Loucy (cell line): ENCODE results near the gene KIFC3.
A peak's percentile ranks its signal among the peaks of the same experiment; 100 is the strongest.
"Not testable (repeated sequence)": the region's sequence is repeated elsewhere in the genome, so short reads cannot be mapped to it uniquely, and the experiment has no call there.

ENCODE experiments used
- H2AFZ ChIP-seq: fragments of 200-600 bp; sonication (generic); 2 replicates; pipeline ENCODE4 v1.6.0; 2016; ENCODE audit warnings: antibody characterized with exemption, mild to moderate bottlenecking, low read length, moderate library complexity
- H3F3A ChIP-seq: fragments of 200-600 bp; 2 replicates; pipeline ENCODE4 v1.6.0; 2016; ENCODE audit warnings: antibody characterized with exemption, low read depth, mild to moderate bottlenecking
- H3K27me3 ChIP-seq: fragments of 200-600 bp; sonication (generic); 2 replicates; pipeline ENCODE4 v1.6.1; 2014; ENCODE audit warnings: low read length, mild to moderate bottlenecking; ENCODE audit not compliant: insufficient read depth, poor library complexity, severe bottlenecking
- H3K36me3 ChIP-seq: fragments of 200-600 bp; sonication (generic); 2 replicates; pipeline ENCODE4 v1.6.1; 2016; ENCODE audit warnings: low read length; ENCODE audit not compliant: insufficient read depth
- H3K4me1 ChIP-seq: fragments of 200-600 bp; sonication (generic); 2 replicates; pipeline ENCODE4 v1.5.1; 2014; ENCODE audit warnings: low read length, mild to moderate bottlenecking; ENCODE audit not compliant: insufficient read depth, poor library complexity, severe bottlenecking
- H3K4me2 ChIP-seq: fragments of 200-600 bp; sonication (generic); 2 replicates; pipeline ENCODE4 v1.6.0; 2014; ENCODE audit warnings: antibody characterized with exemption, low read length, low read depth, mild to moderate bottlenecking; ENCODE audit not compliant: poor library complexity, severe bottlenecking
- H3K4me3 ChIP-seq: fragments of 200-600 bp; sonication (generic); 2 replicates; pipeline ENCODE4 v1.5.1; 2014; ENCODE audit warnings: low read length, mild to moderate bottlenecking, mixed read lengths; ENCODE audit not compliant: poor library complexity, severe bottlenecking
- H3K79me2 ChIP-seq: fragments of 200-600 bp; sonication (generic); 2 replicates; pipeline ENCODE4 v1.6.1; 2014; ENCODE audit warnings: low read length; ENCODE audit not compliant: insufficient read depth
- H3K9ac ChIP-seq: fragments of 200-600 bp; sonication (generic); 2 replicates; pipeline ENCODE4 v1.6.0; 2014; ENCODE audit warnings: mild to moderate bottlenecking, low read depth, low read length, moderate library complexity; ENCODE audit not compliant: poor library complexity, severe bottlenecking
- H3K9me2 ChIP-seq: fragments of 200-600 bp; sonication (generic); replicated peaks from 2 replicates; pipeline ENCODE4 v1.6.1; 2016; ENCODE audit warnings: low read depth, low read length, mixed read lengths
- H3K9me3 ChIP-seq: fragments of 200-600 bp; sonication (generic); 2 replicates; pipeline ENCODE4 v1.6.1; 2014; ENCODE audit warnings: mild to moderate bottlenecking, antibody characterized with exemption, low read length, low read depth; ENCODE audit not compliant: insufficient read depth
- H4K20me1 ChIP-seq: fragments of 200-600 bp; sonication (generic); 2 replicates; pipeline ENCODE4 v1.6.0; 2014; ENCODE audit warnings: antibody characterized with exemption, low read length, mild to moderate bottlenecking; ENCODE audit not compliant: insufficient read depth, poor library complexity, severe bottlenecking
- EZH2phosphoT487 ChIP-seq: fragments of 200-600 bp; IDR thresholded peaks from 2 replicates; pipeline ENCODE4 v1.6.1; 2018; ENCODE audit warnings: antibody characterized with exemption, mild to moderate bottlenecking, moderate library complexity, borderline replicate concordance
- TF ChIP-seq, protein P1 (sequence below): fragments of 200-600 bp; sonication (generic); conservative IDR thresholded peaks from 2 replicates; pipeline ENCODE4 v1.5.1; 2014; ENCODE audit warnings: mild to moderate bottlenecking, antibody characterized with exemption, low read length

KIFC3 gene, protein sequence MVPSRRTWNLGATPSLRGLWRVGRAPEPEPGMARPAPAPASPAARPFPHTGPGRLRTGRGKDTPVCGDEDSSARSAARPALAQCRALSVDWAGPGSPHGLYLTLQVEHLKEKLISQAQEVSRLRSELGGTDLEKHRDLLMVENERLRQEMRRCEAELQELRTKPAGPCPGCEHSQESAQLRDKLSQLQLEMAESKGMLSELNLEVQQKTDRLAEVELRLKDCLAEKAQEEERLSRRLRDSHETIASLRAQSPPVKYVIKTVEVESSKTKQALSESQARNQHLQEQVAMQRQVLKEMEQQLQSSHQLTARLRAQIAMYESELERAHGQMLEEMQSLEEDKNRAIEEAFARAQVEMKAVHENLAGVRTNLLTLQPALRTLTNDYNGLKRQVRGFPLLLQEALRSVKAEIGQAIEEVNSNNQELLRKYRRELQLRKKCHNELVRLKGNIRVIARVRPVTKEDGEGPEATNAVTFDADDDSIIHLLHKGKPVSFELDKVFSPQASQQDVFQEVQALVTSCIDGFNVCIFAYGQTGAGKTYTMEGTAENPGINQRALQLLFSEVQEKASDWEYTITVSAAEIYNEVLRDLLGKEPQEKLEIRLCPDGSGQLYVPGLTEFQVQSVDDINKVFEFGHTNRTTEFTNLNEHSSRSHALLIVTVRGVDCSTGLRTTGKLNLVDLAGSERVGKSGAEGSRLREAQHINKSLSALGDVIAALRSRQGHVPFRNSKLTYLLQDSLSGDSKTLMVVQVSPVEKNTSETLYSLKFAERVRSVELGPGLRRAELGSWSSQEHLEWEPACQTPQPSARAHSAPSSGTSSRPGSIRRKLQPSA

DNA sequence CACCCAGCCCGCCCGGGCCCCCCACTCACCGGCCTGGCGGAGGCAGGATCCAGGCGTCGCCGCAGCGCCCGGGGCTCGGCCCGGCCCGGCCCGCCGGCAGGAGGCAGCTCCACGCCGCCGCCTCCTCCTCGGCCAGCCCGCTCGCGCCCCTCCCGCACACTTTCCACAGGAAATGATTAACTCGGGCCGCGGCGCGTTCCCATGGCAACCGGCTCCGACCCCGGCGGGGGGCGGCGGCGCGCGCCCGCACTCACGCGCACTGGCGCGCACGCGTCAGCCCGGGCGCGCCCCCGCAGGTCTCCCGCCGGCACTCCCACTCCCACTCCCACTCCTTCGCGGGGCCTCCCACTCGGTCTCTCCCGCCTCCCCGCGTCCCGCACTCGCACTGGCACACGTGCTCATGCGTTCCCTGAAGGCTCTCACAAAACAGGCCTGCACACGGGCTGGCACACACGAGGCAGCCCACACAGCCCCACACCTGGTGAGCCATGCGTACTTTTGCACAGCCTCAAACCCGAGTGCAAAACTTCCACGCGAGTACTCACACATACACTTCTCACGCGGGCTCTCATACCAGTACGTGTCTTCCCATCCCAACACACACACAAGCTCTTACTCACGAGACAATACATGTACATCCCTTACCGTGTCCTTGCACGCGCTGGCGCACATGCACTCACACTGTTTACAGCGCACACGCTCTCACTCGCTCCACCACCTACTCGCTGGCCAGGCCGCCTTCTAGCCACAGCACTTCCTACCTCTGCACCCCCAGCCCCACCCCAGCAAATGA, at the start of gene KIFC3:
TSS of gene KIFC3 (minus strand) at position 151 of the 793 bp plus-strand sequence. CDS start 4,248 bp downstream, outside the sequence.
- peak within 1 kb of the TSS; percentile 30; the same call in 1 of the 2 replicates for H2AFZ ChIP-seq
- no peaks in the 10 kb centered on the region for H3K9me2 ChIP-seq
- peak within 1 kb of the TSS; percentile 48 for H3K4me3 ChIP-seq
- H3K9ac ChIP-seq: no peak within 1 kb of the TSS
- H3K79me2 ChIP-seq: no peaks in the 10 kb centered on the region
- H3K4me2 ChIP-seq: peak within 1 kb of the TSS; percentile 41
- no peaks in the 10 kb centered on the region for H3K27me3 ChIP-seq
- H3K36me3 ChIP-seq: no peaks in the 10 kb centered on the region
- no peaks in the 10 kb centered on the region for H3F3A ChIP-seq
- TF ChIP-seq, protein P1, sequence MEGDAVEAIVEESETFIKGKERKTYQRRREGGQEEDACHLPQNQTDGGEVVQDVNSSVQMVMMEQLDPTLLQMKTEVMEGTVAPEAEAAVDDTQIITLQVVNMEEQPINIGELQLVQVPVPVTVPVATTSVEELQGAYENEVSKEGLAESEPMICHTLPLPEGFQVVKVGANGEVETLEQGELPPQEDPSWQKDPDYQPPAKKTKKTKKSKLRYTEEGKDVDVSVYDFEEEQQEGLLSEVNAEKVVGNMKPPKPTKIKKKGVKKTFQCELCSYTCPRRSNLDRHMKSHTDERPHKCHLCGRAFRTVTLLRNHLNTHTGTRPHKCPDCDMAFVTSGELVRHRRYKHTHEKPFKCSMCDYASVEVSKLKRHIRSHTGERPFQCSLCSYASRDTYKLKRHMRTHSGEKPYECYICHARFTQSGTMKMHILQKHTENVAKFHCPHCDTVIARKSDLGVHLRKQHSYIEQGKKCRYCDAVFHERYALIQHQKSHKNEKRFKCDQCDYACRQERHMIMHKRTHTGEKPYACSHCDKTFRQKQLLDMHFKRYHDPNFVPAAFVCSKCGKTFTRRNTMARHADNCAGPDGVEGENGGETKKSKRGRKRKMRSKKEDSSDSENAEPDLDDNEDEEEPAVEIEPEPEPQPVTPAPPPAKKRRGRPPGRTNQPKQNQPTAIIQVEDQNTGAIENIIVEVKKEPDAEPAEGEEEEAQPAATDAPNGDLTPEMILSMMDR: no peak
- TF ChIP-seq EZH2phosphoT487: no peak
- H3K9me3 ChIP-seq: no peaks in the 10 kb centered on the region
- H3K4me1 ChIP-seq: peaks cover 44% of the 10 kb centered on the region
- no peaks in the 10 kb centered on the region for H4K20me1 ChIP-seq

DNA sequence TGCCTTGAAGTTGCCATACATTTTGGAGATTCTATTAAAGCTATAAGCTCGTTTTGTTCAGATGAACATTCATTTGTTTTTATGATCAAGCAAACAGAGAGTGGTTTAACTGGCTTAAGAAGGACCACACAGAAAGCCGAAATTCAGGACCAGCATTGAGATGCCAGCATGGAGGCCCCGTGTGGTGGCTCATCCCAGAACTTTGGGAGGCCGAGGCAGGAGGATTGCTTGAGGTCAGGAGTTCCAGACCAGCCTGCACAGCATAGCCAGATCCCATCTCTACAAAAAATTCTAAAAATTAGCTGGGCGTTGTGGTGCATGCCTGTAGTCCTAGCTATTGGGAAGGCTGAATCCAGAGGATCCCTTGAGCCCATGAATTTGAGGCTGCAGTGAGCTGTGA, 45.9 kb upstream of the KIFC3 start:
- H4K20me1 ChIP-seq: no peaks in the 10 kb centered on the region
- TF ChIP-seq, protein P1: no peak
- no peak for TF ChIP-seq EZH2phosphoT487
- no peak overlapping the region for H2AFZ ChIP-seq
- no peaks in the 10 kb centered on the region for H3K36me3 ChIP-seq
- H3K9me3 ChIP-seq: no peaks in the 10 kb centered on the region
- H3F3A ChIP-seq: no peaks in the 10 kb centered on the region
- H3K9ac ChIP-seq: no peak overlapping the region
- no peaks in the 10 kb centered on the region for H3K9me2 ChIP-seq
- H3K79me2 ChIP-seq: no peaks in the 10 kb centered on the region
- H3K4me3 ChIP-seq: no peak overlapping the region
- no peaks in the 10 kb centered on the region for H3K4me1 ChIP-seq
- no peaks in the 10 kb centered on the region for H3K27me3 ChIP-seq
- H3K4me2 ChIP-seq: no peak overlapping the region

DNA sequence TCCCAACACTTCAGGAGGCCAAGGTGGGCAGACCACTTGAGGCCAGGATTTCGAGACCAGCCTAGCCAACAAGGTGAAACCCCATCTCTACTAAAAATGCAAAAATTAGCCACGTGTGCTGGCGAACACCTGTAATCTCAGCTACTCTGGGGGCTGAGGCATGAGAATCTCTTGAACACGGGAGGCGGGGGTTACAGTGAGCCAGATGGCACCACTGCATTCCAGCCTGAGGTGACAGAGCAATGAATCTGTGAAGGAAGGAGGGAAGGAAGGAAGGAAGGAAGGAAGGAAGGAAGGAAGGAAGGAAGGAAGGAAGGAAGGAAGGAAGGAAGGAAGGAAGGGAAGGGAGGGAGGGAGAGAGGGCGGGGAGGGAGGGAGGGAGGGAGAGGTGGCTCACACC, 44.6 kb upstream of the KIFC3 start:
- not testable (repeated sequence) for H3K4me3 ChIP-seq, H3K4me2 ChIP-seq, H3K9ac ChIP-seq, H3K36me3 ChIP-seq, H3K9me3 ChIP-seq, H3K9me2 ChIP-seq, H3K79me2 ChIP-seq, H4K20me1 ChIP-seq, H3K4me1 ChIP-seq, H3K27me3 ChIP-seq, H2AFZ ChIP-seq, H3F3A ChIP-seq
